PC-3 (cell line): ENCODE data around the gene CCDC197. TPM values are rescaled to one million over a fixed set of nuclear protein-coding genes. Genes with fewer than 3 reads are reported as not detected.

ENCODE experiments used
- ATAC-seq: fragments of 200-7000 bp; cut with Tn5 transposase; 2 replicates; pipeline ENCODE4 v1.9.1; 2020; ENCODE audit warnings: mild to moderate bottlenecking, moderate library complexity
- BruUV-seq: library from RNA; stranded (reverse); fragments of 400-500 nt; replicated peaks from 2 replicates; lab custom pipeline; 2021; lab: Mats Ljungman, UMichigan
- CTCF ChIA-PET: fragments of 300-600 bp; sonication (Branson Sonifier 250); formaldehyde crosslinking; loops from one replicate; lab custom pipeline; 2022; ENCODE audit warnings: antibody characterized with exemption; lab: Charles Lee
- POLR2A ChIA-PET: fragments of 300-600 bp; sonication (Branson Sonifier 250); formaldehyde crosslinking; loops from one replicate; lab custom pipeline; 2022; ENCODE audit warnings: antibody characterized with exemption; ENCODE audit not compliant: unreplicated experiment; lab: Charles Lee
- DNase-seq: peaks from one replicate; pipeline ENCODE4 v3.0.0-alpha.2; 2015
- H2AFZ ChIP-seq: fragments of 300-600 bp; sonication (generic); 2 replicates; pipeline ENCODE4 v1.6.0; 2016; ENCODE audit warnings: antibody characterized with exemption, low read length
- H3F3A ChIP-seq: fragments of 300-600 bp; sonication (generic); one replicate; pipeline ENCODE4 v1.6.0; 2017; ENCODE audit warnings: antibody characterized with exemption, low read length, control low read depth, mild to moderate bottlenecking; ENCODE audit not compliant: unreplicated experiment
- H3K27ac ChIP-seq: fragments of 300-600 bp; sonication (generic); 2 replicates; pipeline ENCODE4 v1.5.1; 2016; ENCODE audit warnings: mild to moderate bottlenecking, low read length
- H3K27me3 ChIP-seq: fragments of 300-600 bp; sonication (generic); 2 replicates; pipeline ENCODE4 v1.6.1; 2016; ENCODE audit warnings: low read length, mixed read lengths
- H3K36me3 ChIP-seq: fragments of 300-600 bp; sonication (generic); 2 replicates; pipeline ENCODE4 v1.6.1; 2016; ENCODE audit warnings: low read depth, mixed run types, low read length, mixed read lengths
- H3K4me1 ChIP-seq: fragments of 300-600 bp; sonication (generic); 2 replicates; pipeline ENCODE4 v1.5.1; 2016; ENCODE audit warnings: low read length; ENCODE audit not compliant: insufficient read depth
- H3K4me2 ChIP-seq: fragments of 300-600 bp; sonication (generic); 2 replicates; pipeline ENCODE4 v1.6.0; 2016; ENCODE audit warnings: low read length
- H3K4me3 ChIP-seq: fragments of 300-600 bp; sonication (generic); 2 replicates; pipeline ENCODE4 v1.5.1; 2016; ENCODE audit warnings: mild to moderate bottlenecking, low read length, mixed read lengths
- H3K79me2 ChIP-seq: fragments of 300-600 bp; sonication (generic); 2 replicates; pipeline ENCODE4 v1.6.1; 2017; ENCODE audit warnings: low read length, mixed read lengths
- H3K9ac ChIP-seq: fragments of 300-600 bp; sonication (generic); 2 replicates; pipeline ENCODE4 v1.6.0; 2016; ENCODE audit warnings: mild to moderate bottlenecking, low read length
- H3K9me2 ChIP-seq: fragments of 300-600 bp; sonication (generic); replicated peaks from 2 replicates; pipeline ENCODE4 v1.6.1; 2016; ENCODE audit warnings: mixed run types, low read length, mixed read lengths
- H3K9me3 ChIP-seq: fragments of 300-600 bp; sonication (generic); 2 replicates; pipeline ENCODE4 v1.6.1; 2016; ENCODE audit warnings: low read length, mixed read lengths
- H4K20me1 ChIP-seq: fragments of 300-600 bp; sonication (generic); 2 replicates; pipeline ENCODE4 v1.6.1; 2016; ENCODE audit warnings: low read length, mixed read lengths
- CTCF ChIP-seq: fragments of 300-600 bp; sonication (generic); conservative IDR thresholded peaks from 2 replicates; pipeline ENCODE4 v1.5.1; 2017; ENCODE audit warnings: antibody characterized with exemption, low read depth, mild to moderate bottlenecking, low read length
- EZH2 ChIP-seq: fragments of 300-600 bp; sonication (generic); IDR thresholded peaks from one replicate; pipeline ENCODE4 v1.6.1; 2017; ENCODE audit warnings: antibody characterized with exemption, mild to moderate bottlenecking, low read length; ENCODE audit not compliant: unreplicated experiment
- EZH2phosphoT487 ChIP-seq: fragments of 300-600 bp; sonication (generic); IDR thresholded peaks from 2 replicates; pipeline ENCODE4 v1.6.1; 2018; ENCODE audit warnings: mild to moderate bottlenecking, antibody characterized with exemption, low read length, borderline replicate concordance
- intact Hi-C: fragments of 100-400 bp; cut with micrococcal nuclease; formaldehyde crosslinking; loops from 2 replicates; pipeline ENCODE4 v1.9.0; 2023
- total RNA-seq: library from RNA; depleted of rRNA; stranded (reverse); fragments of >200 nt; gene quantifications from 2 replicates; pipeline ENCODE4 v1.2.3, GENCODE V29; 2014

The CCDC197 gene
- total RNA-seq, 1 experiment from 2014 or later = not detected

- no peaks in the 10 kb centered on the region for H3K79me2 ChIP-seq
- H3K4me1 ChIP-seq = peaks cover 5% of the 10 kb centered on the region; the same call in 1 of the 2 replicates
- peak; percentile 90 for ATAC-seq
- intact Hi-C loops = loop anchor here (1.0 kb wide), 1 partner anchor 62 kb away; no protein-coding TSS in a partner anchor
- POLR2A ChIA-PET = no interaction called here
- H2AFZ ChIP-seq = no peak overlapping the region
- peak overlapping the region; percentile 18; the same call in 1 of the 2 replicates for H3K4me2 ChIP-seq
- H3K27ac ChIP-seq = no peak overlapping the region
- H3K36me3 ChIP-seq = no peaks in the 10 kb centered on the region
- CTCF ChIA-PET = interaction anchor here (0.7 kb wide), 1 partner anchor 66 kb away, joined by 5 read pairs; no protein-coding TSS in a partner anchor
- DNase-seq = peak; percentile 83
- H4K20me1 ChIP-seq = no peaks in the 10 kb centered on the region
- no peak overlapping the region for H3K9ac ChIP-seq
- peak; percentile 94 for TF ChIP-seq CTCF
- no peak for TF ChIP-seq EZH2phosphoT487
- no peaks in the 10 kb centered on the region for H3F3A ChIP-seq
- H3K27me3 ChIP-seq = no peaks in the 10 kb centered on the region
- no peaks in the 10 kb centered on the region for H3K9me2 ChIP-seq
- H3K4me3 ChIP-seq = no peak overlapping the region
- BruUV-seq = no TSS peak
- H3K9me3 ChIP-seq = no peaks in the 10 kb centered on the region
Observed at GRCh38 chr14:94001501-94002396, 4.6 kb downstream of the CCDC197 start.

- no peaks in the 10 kb centered on the region for H3K36me3 ChIP-seq
- CTCF ChIA-PET = no interaction called here
- ATAC-seq (no peak), DNase-seq (no peak)
- no peaks in the 10 kb centered on the region for H3F3A ChIP-seq
- no peak overlapping the region for H2AFZ ChIP-seq
- intact Hi-C loops = no loop called here
- H3K27me3 ChIP-seq = no peaks in the 10 kb centered on the region
- no peak overlapping the region for H3K4me3 ChIP-seq
- TF ChIP-seq EZH2 (no peak), EZH2phosphoT487 (no peak), CTCF (no peak)
- POLR2A ChIA-PET = no interaction called here
- no peaks in the 10 kb centered on the region for H3K9me3 ChIP-seq
- no peaks in the 10 kb centered on the region for H4K20me1 ChIP-seq
- no peak overlapping the region for H3K4me2 ChIP-seq
- H3K79me2 ChIP-seq = no peaks in the 10 kb centered on the region
- no peak overlapping the region for H3K9ac ChIP-seq
- H3K4me1 ChIP-seq = no peaks in the 10 kb centered on the region
- no TSS peak for BruUV-seq
- no peaks in the 10 kb centered on the region for H3K9me2 ChIP-seq
- no peak overlapping the region for H3K27ac ChIP-seq
Observed at GRCh38 chr14:94003397-94003796, 6.3 kb downstream of the CCDC197 start.

GRCh38 chr14:94004015-94004414, 6.9 kb downstream of the CCDC197 start:
- ChIA-PET CTCF (no interaction called here), POLR2A (no interaction called here)
- Histone ChIP-seq H3F3A (no peaks in the 10 kb centered on the region), H3K9me2 (no peaks in the 10 kb centered on the region), H3K9ac (no peak overlapping the region), H3K4me3 (no peak overlapping the region), H3K36me3 (no peaks in the 10 kb centered on the region), H3K4me1 (no peaks in the 10 kb centered on the region), H3K27ac (no peak overlapping the region), H3K4me2 (no peak overlapping the region), H3K9me3 (no peaks in the 10 kb centered on the region), H2AFZ (no peak overlapping the region), H3K27me3 (no peaks in the 10 kb centered on the region), H3K79me2 (no peaks in the 10 kb centered on the region), H4K20me1 (no peaks in the 10 kb centered on the region)
- intact Hi-C loops = no loop called here
- DNase-seq = no peak
- no peak for ATAC-seq
- no TSS peak for BruUV-seq
- TF ChIP-seq EZH2phosphoT487 = no peak
- no peak for TF ChIP-seq CTCF
- no peak for TF ChIP-seq EZH2
